Muscle of arm (tissue), 12 donors: ENCODE measurements around the gene VGF. TPM values are rescaled to one million over a fixed set of nuclear protein-coding genes. Genes with fewer than 3 reads are reported as not detected.
"Not testable (repeated sequence)": the region's sequence is repeated elsewhere in the genome, so short reads cannot be mapped to it uniquely, and the experiment has no call there.

Experiments
- DNase-seq: peaks from one replicate; pipeline ENCODE4 v3.0.0-alpha.2; 2013
- polyA plus RNA-seq, 12 donors: library from polyadenylated mRNA; unstranded; fragments of 120-200 nt; gene quantifications; one replicate each; pipeline ENCODE4 v1.2.1, GENCODE V29; 2013; ENCODE audit not compliant: insufficient read length in 12 of 12

The VGF gene
- polyA plus RNA-seq, 12 donors = not detected

GRCh38 chr7:101119876-101120275 lies 45.5 kb downstream of the VGF start:
- no peak for DNase-seq

- DNase-seq = no peak
Observed at GRCh38 chr7:101118856-101119255, 46.5 kb downstream of the VGF start.

GRCh38 chr7:101116898-101117297 lies 48.5 kb downstream of the VGF start:
- DNase-seq = no peak

GRCh38 chr7:101115215-101115614 lies 50.2 kb downstream of the VGF start:
- no peak for DNase-seq

- no peak for DNase-seq
Observed at GRCh38 chr7:101114492-101114891, 50.9 kb downstream of the VGF start.

- DNase-seq = no peak
Observed at GRCh38 chr7:101113836-101114235, 51.5 kb downstream of the VGF start.

GRCh38 chr7:101113140-101113539 lies 52.2 kb downstream of the VGF start:
- not testable (repeated sequence) for DNase-seq

Other genes with a start within 250 kb of the VGF start
- gene MUC3A, start 216.0 kb downstream of the VGF start, polyA plus RNA-seq = 10 to 100 TPM in 1 of 12 donors, under 1 TPM in 10, not detected in 1; 0.07 to 21.8 (median 0.25) TPM
- 10 to 100 TPM in 1 of 12 donors, 1 to 10 TPM in 4, under 1 TPM in 5, not detected in 2; 0.22 to 17.3 (median 0.81) TPM for gene MUC12, start 196.0 kb downstream of the VGF start, polyA plus RNA-seq
- 10 to 100 TPM in 1 of 12 donors, under 1 TPM in 1, not detected in 10; 0.19 to 13.8 TPM for gene MUC17, start 145.5 kb downstream of the VGF start, polyA plus RNA-seq
- 10 to 100 TPM in 4 of 12 donors, 1 to 10 TPM in 7, not detected in 1; 7.0 to 18.5 (median 8.9) TPM for gene TRIM56, start 80.1 kb downstream of the VGF start, polyA plus RNA-seq
- 1 to 10 TPM in 11 of 12 donors, not detected in 1; 1.7 to 10.0 (median 3.0) TPM for gene SERPINE1, start 38.5 kb downstream of the VGF start, polyA plus RNA-seq
- gene AP1S1, start 11.1 kb downstream of the VGF start, polyA plus RNA-seq = 10 to 100 TPM in 11 of 12 donors, not detected in 1; 17.8 to 36.0 (median 20.6) TPM
- under 1 TPM in 2 of 12 donors, not detected in 10; 0.11 to 0.15 TPM for gene NAT16, start 14.7 kb upstream of the VGF start, polyA plus RNA-seq
- gene MOGAT3, start 35.5 kb upstream of the VGF start, polyA plus RNA-seq = 10 to 100 TPM in 1 of 12 donors, under 1 TPM in 4, not detected in 7; 0.08 to 31.6 (median 0.15) TPM
- gene PLOD3, start 52.0 kb upstream of the VGF start, polyA plus RNA-seq = 10 to 100 TPM in 11 of 12 donors, not detected in 1; 31.9 to 73.4 (median 47.2) TPM
- 10 to 100 TPM in 11 of 12 donors, not detected in 1; 21.4 to 46.7 (median 39.1) TPM for gene ZNHIT1, start 52.6 kb upstream of the VGF start, polyA plus RNA-seq
- gene CLDN15, start 72.2 kb upstream of the VGF start, polyA plus RNA-seq = 10 to 100 TPM in 2 of 12 donors, 1 to 10 TPM in 9, not detected in 1; 4.2 to 16.9 (median 5.7) TPM
- gene FIS1, start 79.5 kb upstream of the VGF start, polyA plus RNA-seq = 100 to 1,000 TPM in 11 of 12 donors, not detected in 1; 101 to 149 (median 112) TPM
- gene IFT22, start 156.2 kb upstream of the VGF start, polyA plus RNA-seq = 10 to 100 TPM in 11 of 12 donors, not detected in 1; 14.3 to 30.4 (median 27.8) TPM
- 1 to 10 TPM in 9 of 12 donors, under 1 TPM in 1, not detected in 2; 0.69 to 5.1 (median 1.5) TPM for gene COL26A1, start 197.3 kb upstream of the VGF start, polyA plus RNA-seq